Lower leg skin (tissue), 3 donors: ENCODE measurements around the gene CLEC2B.

Experiments used
- POLR2A ChIP-seq, 2 donors: fragments of 450-650 bp; IDR thresholded peaks; one replicate each; pipeline ENCODE4 v1.6.1; 2016 to 2017; ENCODE audit warnings: antibody characterized with exemption in 2 of 2, mild to moderate bottlenecking in 1 of 2, moderate library complexity in 1 of 2
- TF ChIP-seq, protein P1 (sequence below), 3 donors: fragments of 450-650 bp; IDR thresholded peaks; one replicate each; pipeline ENCODE4 v1.5.1; 2016; ENCODE audit warnings: antibody characterized with exemption in 3 of 3, mild to moderate bottlenecking in 3 of 3, moderate library complexity in 2 of 3

DNA sequence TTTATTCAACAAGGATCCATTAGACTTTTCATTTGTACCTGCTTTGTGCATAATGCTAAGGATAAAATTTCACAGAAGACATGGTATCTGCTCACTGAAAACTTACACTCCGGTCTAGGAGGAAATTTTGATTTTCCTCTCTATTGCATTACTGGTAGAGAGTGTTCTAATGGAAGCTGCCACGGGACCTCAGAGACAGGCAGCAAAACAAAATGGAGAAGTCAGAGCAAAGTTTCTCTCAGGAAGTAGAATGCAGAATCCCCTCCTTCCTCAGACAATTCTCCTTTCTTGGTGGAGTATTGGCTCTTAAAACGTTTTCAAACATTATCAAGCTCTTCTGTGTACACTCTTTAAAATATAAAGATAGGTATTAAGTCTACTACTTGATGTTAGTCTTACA, 12.3 kb downstream of the CLEC2B start:
- TF ChIP-seq, protein P1, sequence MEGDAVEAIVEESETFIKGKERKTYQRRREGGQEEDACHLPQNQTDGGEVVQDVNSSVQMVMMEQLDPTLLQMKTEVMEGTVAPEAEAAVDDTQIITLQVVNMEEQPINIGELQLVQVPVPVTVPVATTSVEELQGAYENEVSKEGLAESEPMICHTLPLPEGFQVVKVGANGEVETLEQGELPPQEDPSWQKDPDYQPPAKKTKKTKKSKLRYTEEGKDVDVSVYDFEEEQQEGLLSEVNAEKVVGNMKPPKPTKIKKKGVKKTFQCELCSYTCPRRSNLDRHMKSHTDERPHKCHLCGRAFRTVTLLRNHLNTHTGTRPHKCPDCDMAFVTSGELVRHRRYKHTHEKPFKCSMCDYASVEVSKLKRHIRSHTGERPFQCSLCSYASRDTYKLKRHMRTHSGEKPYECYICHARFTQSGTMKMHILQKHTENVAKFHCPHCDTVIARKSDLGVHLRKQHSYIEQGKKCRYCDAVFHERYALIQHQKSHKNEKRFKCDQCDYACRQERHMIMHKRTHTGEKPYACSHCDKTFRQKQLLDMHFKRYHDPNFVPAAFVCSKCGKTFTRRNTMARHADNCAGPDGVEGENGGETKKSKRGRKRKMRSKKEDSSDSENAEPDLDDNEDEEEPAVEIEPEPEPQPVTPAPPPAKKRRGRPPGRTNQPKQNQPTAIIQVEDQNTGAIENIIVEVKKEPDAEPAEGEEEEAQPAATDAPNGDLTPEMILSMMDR (IDR thresholded peaks at IDR 0.05) = no peak
- no peak for TF ChIP-seq POLR2A (IDR thresholded peaks at IDR 0.05)
